SKM-1 treated with dmso at 0.1 percent for 144 hours (cell line): ENCODE results near the gene SLFN14.
"Not testable (repeated sequence)": the region's sequence is repeated elsewhere in the genome, so short reads cannot be mapped to it uniquely, and the experiment has no call there.

Experiments
- DNase-seq: peaks from one replicate; lab custom pipeline; 2025; ENCODE audit not compliant: unreplicated experiment; lab: John Stamatoyannopoulos, UW

SLFN14 gene

GRCh38 chr17:35523296-35523695 lies 37.3 kb downstream of the SLFN14 start:
- DNase-seq = peak; percentile 4

GRCh38 chr17:35521654-35522256 lies 38.9 kb downstream of the SLFN14 start:
- DNase-seq = peak; percentile 23

DNA sequence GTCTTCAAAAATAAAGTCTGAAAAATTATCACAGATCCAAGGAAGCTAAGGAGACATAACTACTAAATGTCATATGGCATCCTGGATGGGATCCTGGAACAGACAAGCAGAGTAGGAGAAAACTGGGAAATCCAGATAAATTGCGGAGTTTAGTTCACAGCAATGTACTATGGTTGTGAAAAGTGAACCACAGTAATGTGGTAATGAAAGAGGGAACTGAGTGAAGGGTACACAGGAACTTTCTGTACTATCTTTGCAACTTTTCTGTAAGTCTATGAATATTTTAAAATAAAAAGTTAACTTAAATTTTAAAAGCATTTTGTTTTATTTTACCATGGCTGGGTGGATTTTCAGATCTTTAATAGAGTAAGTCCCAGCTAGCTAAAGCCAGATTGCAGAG lies 39.5 kb downstream of the SLFN14 start:
- peak; percentile 38 for DNase-seq

DNA sequence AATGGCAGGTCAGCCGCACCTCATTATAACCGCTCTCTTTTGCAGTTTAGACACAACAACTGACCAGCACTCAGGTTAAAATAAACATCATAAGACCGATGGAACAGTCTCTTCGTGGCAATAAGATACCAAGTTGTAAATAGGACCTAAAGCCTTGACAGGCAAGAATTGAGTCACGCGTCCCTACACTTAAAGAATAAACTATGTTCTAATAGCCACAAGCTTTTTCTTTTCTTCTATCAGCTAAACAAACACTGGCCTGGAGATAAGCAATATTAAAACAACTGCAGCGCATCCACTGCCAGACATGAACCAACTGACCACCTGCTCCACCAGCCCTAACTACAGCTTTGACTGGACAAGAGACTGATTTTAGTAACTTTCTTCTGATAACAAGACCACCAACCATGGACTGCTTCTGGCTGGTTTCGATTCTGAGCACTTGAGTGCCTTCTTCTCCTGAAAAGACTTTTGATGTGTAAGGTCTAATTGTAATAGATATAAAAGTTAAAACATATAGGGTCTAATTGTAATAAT lies 40.6 kb downstream of the SLFN14 start:
- no peak for DNase-seq

GRCh38 chr17:35519439-35519838 lies 41.2 kb downstream of the SLFN14 start:
- DNase-seq = no peak

GRCh38 chr17:35518431-35518830 lies 42.2 kb downstream of the SLFN14 start:
- DNase-seq = not testable (repeated sequence)

GRCh38 chr17:35515027-35515426 lies 45.6 kb downstream of the SLFN14 start:
- DNase-seq = no peak

DNA sequence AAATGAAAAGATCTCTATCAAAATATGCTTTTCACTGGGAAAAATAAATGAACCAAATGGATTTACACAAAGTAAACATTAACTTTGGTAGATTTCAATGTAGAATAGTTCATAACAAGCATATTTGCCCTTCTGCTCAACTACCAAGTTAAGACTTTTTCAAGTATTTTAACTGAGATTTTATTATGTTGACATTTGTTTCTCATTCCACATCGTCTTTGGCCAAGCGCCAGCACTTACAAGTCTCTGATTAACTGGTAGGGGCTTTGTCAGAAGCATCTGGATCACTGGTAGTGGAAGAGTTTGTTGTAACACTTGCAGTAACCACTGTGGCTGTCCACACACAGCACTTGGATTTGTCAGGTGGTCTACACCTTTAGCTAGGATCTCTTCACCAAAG lies 46.1 kb downstream of the SLFN14 start:
- DNase-seq = no peak
